ENCODE data around the gene NRG2. TPM values are rescaled to one million over a fixed set of nuclear protein-coding genes. Genes with fewer than 3 reads are reported as not detected.

NRG2 gene
- total RNA-seq, 2 experiments from 2014 or later = 0.08 to 0.17 TPM

GRCh38 chr5:139914218-139914807, 128.8 kb downstream of the NRG2 start:
- ATAC-seq (ENCODE audit: poor library complexity) (no peak), DNase-seq (no peak)
- no peak for TF ChIP-seq CTCF (IDR thresholded peaks at IDR 0.05)
- Mint-ChIP-seq H3K4me1 (ENCODE audit: low read depth) (no peaks in the 10 kb centered on the region), H3K27ac (no peak overlapping the region), H3K36me3 (ENCODE audit: low read depth) (no peaks in the 10 kb centered on the region), H3K9me3 (no peaks in the 10 kb centered on the region), H3K27me3 (peaks cover 24% of the 10 kb centered on the region), H3K4me3 (no peak overlapping the region)
- Histone ChIP-seq H3K27ac (ENCODE audit: low read depth in 1 of 2, low read length in 2 of 2) (no peak overlapping the region), H3K27me3 (ENCODE audit: control insufficient read depth in 1 of 2, insufficient read depth in 2 of 2, low read length in 2 of 2) (peaks cover 15 to 21% of the 10 kb centered on the region in 2 experiments), H3K36me3 (ENCODE audit: insufficient read depth, low read length) (no peaks in the 10 kb centered on the region), H3K4me1 (ENCODE audit: insufficient read depth, low read length) (no peaks in the 10 kb centered on the region), H3K4me3 (ENCODE audit: low read length) (no peak overlapping the region), H3K9me3 (ENCODE audit: control insufficient read depth in 1 of 2, insufficient read depth in 1 of 2, low read length in 2 of 2) (no peaks in the 10 kb centered on the region)
- intact Hi-C loops (cut with DNase I, micrococcal nuclease) = no loop called here
- POLR2A ChIA-PET = no interaction called here
- CTCF ChIA-PET = no interaction called here

GRCh38 chr5:139912804-139913203, 130.3 kb downstream of the NRG2 start:
- H3K4me3 ChIP-seq (ENCODE audit: low read length) = no peak overlapping the region
- no peaks in the 10 kb centered on the region for H3K9me3 ChIP-seq (ENCODE audit: control insufficient read depth in 1 of 2, insufficient read depth in 1 of 2, low read length in 2 of 2)
- H3K9me3 Mint-ChIP-seq = no peaks in the 10 kb centered on the region
- TF ChIP-seq CTCF (IDR thresholded peaks at IDR 0.05) = no peak
- H3K4me1 Mint-ChIP-seq (ENCODE audit: low read depth) = no peaks in the 10 kb centered on the region
- H3K27ac Mint-ChIP-seq = no peak overlapping the region
- H3K4me1 ChIP-seq (ENCODE audit: insufficient read depth, low read length) = no peaks in the 10 kb centered on the region
- POLR2A ChIA-PET = no interaction called here
- intact Hi-C loops (cut with DNase I, micrococcal nuclease) = no loop called here
- peaks cover 24% of the 10 kb centered on the region for H3K27me3 Mint-ChIP-seq
- no peak overlapping the region for H3K4me3 Mint-ChIP-seq
- H3K27ac ChIP-seq (ENCODE audit: low read depth in 1 of 2, low read length in 2 of 2) = no peak overlapping the region
- ATAC-seq (ENCODE audit: poor library complexity) (no peak), DNase-seq (no peak)
- CTCF ChIA-PET = no interaction called here
- H3K36me3 Mint-ChIP-seq (ENCODE audit: low read depth) = no peaks in the 10 kb centered on the region
- H3K36me3 ChIP-seq (ENCODE audit: insufficient read depth, low read length) = no peaks in the 10 kb centered on the region
- H3K27me3 ChIP-seq (ENCODE audit: control insufficient read depth in 1 of 2, insufficient read depth in 2 of 2, low read length in 2 of 2) = peaks cover 12 to 14% of the 10 kb centered on the region in 2 experiments

- no peak for TF ChIP-seq CTCF (IDR thresholded peaks at IDR 0.05)
Observed at GRCh38 chr5:139912158-139912557, 130.9 kb downstream of the NRG2 start.

More at GRCh38 chr5:139912158-139912557, 130.9 kb downstream of the NRG2 start:
- peaks cover 24% of the 10 kb centered on the region for H3K27me3 Mint-ChIP-seq
- DNase-seq (no peak), ATAC-seq (ENCODE audit: poor library complexity) (no peak)
- ChIA-PET POLR2A (no interaction called here), CTCF (no interaction called here)
- no peaks in the 10 kb centered on the region for H3K36me3 Mint-ChIP-seq (ENCODE audit: low read depth)
- Histone ChIP-seq H3K36me3 (ENCODE audit: insufficient read depth, low read length) (no peaks in the 10 kb centered on the region), H3K4me3 (ENCODE audit: low read length) (no peak overlapping the region), H3K9me3 (ENCODE audit: control insufficient read depth in 1 of 2, insufficient read depth in 1 of 2, low read length in 2 of 2) (no peaks in the 10 kb centered on the region), H3K27ac (ENCODE audit: low read depth in 1 of 2, low read length in 2 of 2) (no peak overlapping the region), H3K27me3 (ENCODE audit: control insufficient read depth in 1 of 2, insufficient read depth in 2 of 2, low read length in 2 of 2) (peaks cover 12% of the 10 kb centered on the region in 2 experiments), H3K4me1 (ENCODE audit: insufficient read depth, low read length) (no peaks in the 10 kb centered on the region)
- H3K27ac Mint-ChIP-seq = no peak overlapping the region
- intact Hi-C loops (cut with DNase I, micrococcal nuclease) = no loop called here
- no peak overlapping the region for H3K4me3 Mint-ChIP-seq
- H3K4me1 Mint-ChIP-seq (ENCODE audit: low read depth) = no peaks in the 10 kb centered on the region
- H3K9me3 Mint-ChIP-seq = no peaks in the 10 kb centered on the region
